ENCODE data around the gene KHDRBS1. TPM values are rescaled to one million over a fixed set of nuclear protein-coding genes. Genes with fewer than 3 reads are reported as not detected.

KHDRBS1 gene
- 117 and 141 TPM in 2 replicates for total RNA-seq

GRCh38 chr1:32013386-32014198 lies at the start of gene KHDRBS1:
Gene KHDRBS1, plus strand, starts transcription at chr1:32013868. Its CDS starts 128 bp downstream, at chr1:32013996.

GRCh38 chr1:32072622-32073298 lies 59.1 kb downstream of the KHDRBS1 start, which contains the start of gene TMEM39B:
Gene TMEM39B, plus strand, starts transcription at chr1:32072939. Its CDS starts 109 bp downstream, at chr1:32073048.

Small RNA genes within 50 kb of the gene (small RNA-seq; reads per million reads assigned to genes)
- gene MIR5585: not detected
- not detected for gene RF00017

Other genes starting within 250 kb of the KHDRBS1 start
- gene ADGRB2, start 249.5 kb upstream of the KHDRBS1 start, total RNA-seq: 0.79 and 0.80 TPM in 2 replicates
- gene SPOCD1, start 197.8 kb upstream of the KHDRBS1 start, total RNA-seq: 53.7 and 57.9 TPM in 2 replicates
- 493 and 522 TPM in 2 replicates for gene PTP4A2, start 75.5 kb upstream of the KHDRBS1 start, total RNA-seq
- 15.6 and 19.7 TPM in 2 replicates for gene TMEM39B, start 59.1 kb downstream of the KHDRBS1 start, total RNA-seq
- 74.9 and 87.3 TPM in 2 replicates for gene KPNA6, start 94.2 kb downstream of the KHDRBS1 start, total RNA-seq
- 75.5 and 81.6 TPM in 2 replicates for gene TXLNA, start 165.8 kb downstream of the KHDRBS1 start, total RNA-seq
- gene CCDC28B, start 186.7 kb downstream of the KHDRBS1 start, total RNA-seq: 10.0 and 11.8 TPM in 2 replicates
- gene IQCC, start 191.8 kb downstream of the KHDRBS1 start, total RNA-seq: 1.1 and 1.9 TPM in 2 replicates
- not detected in 2 replicates for gene DCDC2B, start 195.2 kb downstream of the KHDRBS1 start, total RNA-seq
- 12.1 and 12.9 TPM in 2 replicates for gene TMEM234, start 208.5 kb downstream of the KHDRBS1 start, total RNA-seq
- 297 and 307 TPM in 2 replicates for gene EIF3I, start 208.5 kb downstream of the KHDRBS1 start, total RNA-seq
- 0.93 and 3.3 TPM in 2 replicates for gene FAM167B, start 233.4 kb downstream of the KHDRBS1 start, total RNA-seq
- gene LCK, start 237.4 kb downstream of the KHDRBS1 start, total RNA-seq: 0.13 TPM in 1 of 2 replicates, not detected in the other

All from thoracic aorta endothelial cell (primary cell).